Right ventricle myocardium inferior (tissue), 1 donor: ENCODE results near the gene THSD4. TPM values are rescaled to one million over a fixed set of nuclear protein-coding genes. Genes with fewer than 3 reads are reported as not detected.
A peak's percentile ranks its signal among the peaks of the same experiment; 100 is the strongest.

ENCODE experiments used
- ATAC-seq: fragments of 200-7000 bp; cut with Tn5 transposase; one replicate; pipeline ENCODE4 v1.9.1; 2020; ENCODE audit warnings: mild to moderate bottlenecking, moderate library complexity
- DNase-seq: peaks from one replicate; pipeline ENCODE4 v3.0.0; 2021; ENCODE audit errors: missing footprints
- intact Hi-C: fragments of 100-400 bp; cut with DNase I; formaldehyde crosslinking; loops from one replicate; pipeline ENCODE4 v1.11.0; 2022
- long read RNA-seq: library from polyadenylated mRNA; unstranded; transcript quantifications from one replicate; pipeline ENCODE4 v2.0.0, GENCODE V29; 2021
- total RNA-seq: library from RNA; stranded (reverse); fragmentation: NEBNext Ultra II Directional; extraction: Animal tissue kit (Norgen Biotek cat#: 25700); gene quantifications from one replicate; pipeline ENCODE4 v1.2.1, GENCODE V29; 2021
- donor health status: DM: no; HTN: yes; CAD: no; lungs with severe emphysema.

THSD4 gene
- total RNA-seq = 73.1 TPM
- long read RNA-seq, partial matches to known transcripts = 5 of 12 reads
- long read RNA-seq, other reads (novel, unspliced or antisense) = 7 of 12 reads

DNA sequence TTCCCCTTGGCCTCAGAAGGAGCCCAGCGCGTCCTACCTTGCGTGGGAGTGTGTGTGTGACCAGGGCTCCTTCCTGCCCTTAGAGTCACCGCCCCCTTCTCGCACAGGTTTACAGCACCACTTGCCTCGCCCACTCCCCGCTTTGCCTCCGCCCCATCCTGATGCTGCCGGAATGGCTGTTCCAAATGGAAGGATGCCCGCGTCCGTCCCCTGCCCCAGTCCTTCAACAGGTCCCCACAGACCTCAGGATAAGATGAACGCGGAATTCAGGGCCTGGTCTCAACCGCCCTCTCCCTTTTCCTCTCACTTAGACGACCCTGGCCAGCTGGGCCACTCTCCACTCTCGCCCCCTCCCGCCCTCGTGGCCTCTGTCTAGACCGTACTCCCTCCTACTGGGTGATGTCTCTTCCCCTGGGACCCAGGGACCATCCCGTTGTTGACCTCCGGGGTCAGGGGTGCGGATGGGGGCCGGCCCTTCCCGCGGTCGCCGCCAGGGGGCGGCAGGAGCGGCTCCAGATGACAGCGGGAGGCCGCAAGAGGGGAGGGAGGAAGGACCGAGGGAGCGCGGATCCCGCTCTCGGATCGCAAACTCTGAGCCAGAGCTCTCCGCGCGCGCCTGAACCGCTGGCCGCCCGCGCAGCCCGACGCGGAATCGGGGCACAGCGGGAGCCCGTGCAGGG lies at the start of gene THSD4:
THSD4 (plus strand) TSS at position 585 of the 680 bp plus-strand sequence.
- DNase-seq (peak; percentile 76), ATAC-seq (peak; percentile 64)
- intact Hi-C loops = loop anchor here (2.0 to 10.0 kb wide), 8 partner anchors 52 to 690 kb away; no protein-coding TSS in a partner anchor

- ATAC-seq (peak; percentile 78), DNase-seq (no peak)
- intact Hi-C loops = no loop called here
These were observed 48.3 kb upstream of the THSD4 start for GRCh38 chr15:71066983-71067382.

DNA sequence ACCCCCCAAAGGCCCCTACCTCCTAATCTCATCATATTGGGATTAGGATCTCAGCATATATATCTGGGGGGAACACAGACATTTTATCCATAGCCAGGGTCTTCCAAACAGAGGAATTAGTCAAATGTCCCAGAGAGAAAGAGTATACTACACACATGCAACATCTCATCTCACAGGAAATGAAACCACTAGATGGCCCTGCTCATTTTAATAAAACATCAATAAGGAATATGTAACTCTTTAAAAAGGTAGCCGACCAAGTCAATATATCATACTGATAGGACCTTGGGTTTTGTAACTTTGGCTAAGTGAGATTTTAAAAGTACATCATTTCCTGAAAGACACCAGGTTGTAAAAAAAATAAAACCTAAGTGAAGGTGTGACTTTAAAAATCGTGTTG lies 45.6 kb upstream of the THSD4 start:
- no peak for DNase-seq
- ATAC-seq = no peak
- intact Hi-C loops = no loop called here

DNA sequence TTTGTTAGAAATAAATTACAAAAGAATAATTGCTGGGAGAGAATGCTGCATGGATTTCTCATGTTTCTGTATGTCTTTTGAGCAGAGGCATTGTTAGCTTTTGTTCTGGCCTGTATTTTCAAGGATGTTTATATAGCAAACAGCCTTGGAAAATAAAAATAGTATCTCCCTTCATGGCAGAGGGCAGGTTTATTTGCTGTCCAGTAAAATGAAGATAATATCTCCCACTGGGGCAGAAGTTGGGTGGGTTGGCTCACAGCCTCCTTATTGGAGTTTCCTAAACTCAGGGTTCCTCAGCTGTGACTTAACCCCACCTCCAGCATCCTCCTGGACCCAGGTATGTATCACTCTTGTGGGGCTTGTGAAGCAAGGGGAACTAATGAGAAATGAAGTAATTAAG lies 43.7 kb upstream of the THSD4 start:
- ATAC-seq (no peak), DNase-seq (no peak)
- intact Hi-C loops = no loop called here

DNA sequence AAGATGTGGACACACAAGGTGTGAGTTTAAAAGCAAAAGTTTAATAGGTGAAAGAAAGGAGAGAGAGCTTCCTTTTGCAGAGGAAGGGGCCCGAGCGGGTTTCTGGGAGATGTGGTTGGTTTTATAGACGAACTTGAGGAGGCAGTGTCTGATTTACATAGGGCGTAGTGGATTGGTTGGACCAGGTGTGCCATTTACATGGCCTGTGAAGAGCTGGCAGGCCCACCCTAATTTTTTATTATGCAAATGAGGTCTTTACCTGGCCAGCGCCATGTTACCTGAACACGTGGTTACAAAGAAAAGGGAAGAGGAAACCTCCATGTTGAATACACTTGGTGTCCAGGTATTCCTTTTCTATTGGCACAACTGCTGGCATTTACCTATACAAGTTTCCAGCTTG lies 42.8 kb upstream of the THSD4 start:
- intact Hi-C loops = no loop called here
- ATAC-seq (no peak), DNase-seq (no peak)

- intact Hi-C loops = no loop called here
- DNase-seq = no peak
These were observed 36.6 kb upstream of the THSD4 start for GRCh38 chr15:71078506-71079207.

DNA sequence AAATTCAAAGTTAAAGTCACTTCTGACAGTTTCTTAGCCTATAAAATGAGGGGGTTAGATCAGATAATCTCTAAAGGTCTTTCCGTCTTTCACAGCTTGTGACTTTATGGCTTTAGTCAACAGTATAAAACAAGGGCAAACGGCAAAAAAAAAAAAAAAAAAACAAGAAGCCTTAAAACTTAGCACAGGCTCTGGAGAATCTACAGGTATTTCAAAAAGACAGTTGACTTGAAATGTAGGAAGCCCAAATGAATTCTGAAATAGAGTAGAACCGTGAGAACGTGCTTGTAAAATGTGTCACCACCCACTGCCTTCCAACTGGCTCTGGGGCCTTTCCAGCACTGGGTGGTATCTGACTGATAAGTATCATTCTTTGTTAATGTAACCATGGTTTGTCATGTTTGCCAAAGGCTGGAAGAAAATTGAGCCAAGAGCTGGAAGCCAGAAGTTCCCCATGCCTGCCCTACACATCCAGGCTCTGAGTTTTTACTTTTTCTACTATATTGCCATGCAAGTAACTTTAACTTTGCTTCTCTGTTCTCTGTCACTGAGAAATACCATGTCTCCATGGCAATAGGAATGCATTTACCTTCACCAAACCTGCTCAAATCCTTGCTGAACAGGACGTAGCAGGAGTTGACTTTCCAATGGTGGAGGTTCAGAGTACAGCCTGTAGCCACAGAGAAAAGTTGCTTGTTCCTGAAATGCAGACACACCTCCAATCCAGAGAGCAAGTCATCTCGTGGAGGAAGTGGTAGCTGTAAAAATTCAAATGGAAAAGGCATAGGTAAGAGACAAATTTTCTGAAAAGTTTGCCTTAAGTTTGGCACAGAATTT lies 35.8 kb upstream of the THSD4 start:
- ATAC-seq (peak; percentile 49), DNase-seq (no peak)
- intact Hi-C loops = no loop called here

More at GRCh38 chr15:71078506-71079207, 36.6 kb upstream of the THSD4 start:
- ATAC-seq = no peak

DNA sequence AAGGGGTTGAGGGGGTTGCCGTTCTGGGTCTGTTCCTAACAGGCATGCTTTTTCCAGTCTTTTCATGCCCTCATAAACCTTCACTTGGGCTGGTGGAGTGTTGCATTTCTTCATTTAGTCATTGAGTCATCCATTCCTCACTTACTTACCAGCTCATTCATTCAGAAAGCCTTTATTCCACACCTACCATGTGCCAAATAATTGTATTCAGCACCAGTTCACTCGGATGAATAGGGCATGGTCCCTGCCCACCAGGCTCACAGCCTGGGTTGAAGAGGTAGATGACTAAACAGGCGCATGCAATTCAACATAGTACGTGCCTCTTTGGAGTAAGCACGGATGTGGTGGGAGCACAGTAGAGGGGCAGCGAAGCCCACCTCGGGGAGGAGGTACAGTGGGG lies 35.1 kb upstream of the THSD4 start:
- ATAC-seq = no peak
- intact Hi-C loops = no loop called here

DNA sequence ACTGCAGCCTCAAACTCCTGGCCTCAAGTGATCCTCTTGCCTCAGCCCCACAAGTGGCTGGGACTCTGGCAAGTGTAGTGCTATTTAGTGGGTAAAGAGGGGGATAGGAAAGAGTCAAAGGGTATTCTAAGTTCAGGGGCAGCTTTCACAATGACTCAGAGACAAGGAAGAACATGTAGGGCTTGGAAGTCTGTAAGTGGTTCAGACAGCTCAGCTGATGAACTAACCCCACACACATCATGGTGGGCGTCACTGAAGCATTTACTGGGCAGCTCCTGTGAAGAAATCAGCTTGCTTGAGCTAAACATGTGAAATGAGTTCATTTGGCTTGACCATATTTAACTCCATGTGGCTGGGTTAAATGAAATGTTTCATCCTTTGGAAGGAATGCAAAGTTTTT lies 34.6 kb upstream of the THSD4 start:
- ATAC-seq (no peak), DNase-seq (no peak)
- intact Hi-C loops = no loop called here

More for the DNA sequence above, 35.1 kb upstream of the THSD4 start:
- DNase-seq = no peak

DNA sequence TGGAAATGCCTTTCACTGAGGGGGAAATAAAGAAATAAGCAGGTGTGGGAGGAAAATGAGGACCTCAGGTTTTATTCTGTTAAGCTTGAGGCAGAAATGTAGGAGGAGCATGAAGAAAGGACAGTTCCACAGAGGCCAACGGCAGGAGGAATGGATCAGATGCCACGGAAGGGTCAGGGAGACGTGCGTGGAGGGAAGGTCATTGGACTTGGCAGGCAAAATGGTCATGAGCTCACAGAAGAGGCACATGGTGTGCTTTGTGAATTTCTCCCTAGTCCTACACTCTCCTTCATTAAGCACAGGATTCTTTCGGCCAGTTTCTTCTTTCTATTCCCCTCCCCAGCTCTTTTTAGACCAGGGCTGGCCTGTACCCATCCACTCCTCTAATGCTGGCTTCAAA lies 32.5 kb upstream of the THSD4 start:
- intact Hi-C loops = no loop called here
- DNase-seq = no peak

GRCh38 chr15:71083349-71083748 lies 31.9 kb upstream of the THSD4 start:
- no peak for DNase-seq
- intact Hi-C loops = no loop called here
- peak; percentile 76 for ATAC-seq

More for the DNA sequence above, 32.5 kb upstream of the THSD4 start:
- ATAC-seq = peak; percentile 75

DNA sequence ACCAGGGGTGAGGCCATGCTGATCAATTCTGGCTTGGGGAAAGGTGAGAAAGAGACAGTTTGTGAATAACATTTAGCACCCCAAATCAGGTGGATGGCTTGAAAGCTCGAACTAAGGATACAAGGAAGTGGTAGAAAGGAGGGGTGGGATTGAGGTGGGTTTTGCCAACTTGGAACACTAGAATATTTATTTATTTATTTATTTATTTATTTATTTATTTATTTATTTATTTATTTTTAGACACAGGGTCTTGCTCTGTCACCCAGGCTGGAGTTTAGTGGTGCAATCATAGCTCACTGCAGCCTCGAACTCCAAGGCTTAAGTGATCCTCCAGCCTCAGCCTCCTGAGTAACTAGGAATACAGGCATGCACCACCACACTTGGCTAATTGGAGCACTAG lies 31.0 kb upstream of the THSD4 start:
- ATAC-seq = no peak
- intact Hi-C loops = no loop called here
- DNase-seq = no peak

DNA sequence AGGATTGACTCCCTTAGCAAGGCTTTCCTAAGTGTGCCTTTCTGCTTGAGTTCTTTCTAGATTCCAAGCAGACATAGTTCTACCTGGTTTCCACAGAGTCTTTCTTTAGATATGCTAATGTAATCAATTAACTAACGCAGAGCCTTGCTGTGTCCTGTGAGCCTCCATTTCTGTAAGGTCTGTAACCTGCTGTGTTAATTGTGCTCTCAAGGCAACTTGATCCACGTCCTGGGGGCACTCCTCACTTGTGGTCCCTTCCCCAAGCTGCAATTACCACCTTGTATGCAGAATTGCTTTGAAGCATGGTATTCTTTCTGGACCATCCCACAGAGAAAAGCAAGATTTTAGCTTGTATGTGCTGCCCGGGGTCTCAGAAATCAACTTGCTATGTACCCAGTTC lies 29.5 kb upstream of the THSD4 start:
- intact Hi-C loops = no loop called here
- DNase-seq (no peak), ATAC-seq (no peak)

DNA sequence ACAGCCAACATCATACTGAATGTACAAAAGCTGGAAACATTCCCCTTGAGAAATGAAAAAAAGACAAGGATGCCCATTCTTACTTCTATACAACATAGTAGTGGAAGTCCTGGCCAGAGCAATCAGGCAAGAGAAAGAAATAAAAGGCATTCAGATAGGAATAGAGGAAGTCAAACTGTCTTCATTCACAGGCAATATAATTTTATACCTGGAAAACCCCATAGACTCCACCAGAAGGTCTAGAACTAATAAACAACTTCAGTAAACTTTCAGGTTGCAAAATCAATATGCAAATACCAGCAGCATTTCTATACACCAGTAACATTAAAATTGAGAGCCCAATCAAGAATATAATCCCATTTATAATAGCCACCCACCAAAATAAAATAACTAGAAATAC lies 27.1 kb upstream of the THSD4 start:
- intact Hi-C loops = no loop called here
- ATAC-seq (no peak), DNase-seq (no peak)

DNA sequence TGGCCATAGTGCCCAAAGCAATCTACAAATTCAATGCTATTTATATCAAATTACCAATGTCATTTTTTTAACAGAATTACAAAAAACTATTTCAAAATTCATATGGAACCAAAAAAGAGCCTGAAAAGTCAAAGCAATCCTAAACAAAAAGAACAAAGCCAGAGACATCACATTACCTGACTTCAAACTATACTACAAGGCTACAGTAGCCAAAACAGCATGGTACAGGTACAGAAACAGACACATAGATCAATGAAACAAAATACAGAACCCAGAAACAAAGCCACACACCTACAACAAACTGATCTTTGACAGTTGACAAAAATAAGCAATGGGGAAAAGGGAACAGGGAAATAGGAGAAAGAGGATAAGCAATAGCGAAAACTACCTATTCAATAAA lies 26.6 kb upstream of the THSD4 start:
- DNase-seq (no peak), ATAC-seq (no peak)
- intact Hi-C loops = no loop called here

GRCh38 chr15:71089801-71090200 lies 25.5 kb upstream of the THSD4 start:
- intact Hi-C loops = no loop called here

DNA sequence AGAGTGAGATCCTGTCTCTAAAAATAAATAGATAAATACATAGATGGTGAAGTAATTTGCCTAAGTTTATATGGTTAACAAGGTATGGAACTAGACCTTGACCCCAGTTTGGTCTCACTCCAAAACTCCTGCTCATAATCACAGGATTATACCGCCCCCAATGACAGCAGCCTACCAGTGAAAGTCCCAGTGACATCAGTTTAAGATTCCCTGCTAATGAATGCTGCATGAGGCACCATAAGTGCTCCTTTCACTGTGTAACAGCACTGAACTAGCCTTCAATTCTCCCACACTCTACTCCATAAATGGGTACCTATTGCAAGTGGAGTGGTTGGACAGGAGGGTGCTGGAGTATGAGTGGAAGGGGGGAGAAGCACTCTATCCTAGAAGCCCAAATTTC lies 23.7 kb upstream of the THSD4 start:
- ATAC-seq (no peak), DNase-seq (no peak)
- intact Hi-C loops = no loop called here

More at GRCh38 chr15:71089801-71090200, 25.5 kb upstream of the THSD4 start:
- ATAC-seq (no peak), DNase-seq (no peak)

DNA sequence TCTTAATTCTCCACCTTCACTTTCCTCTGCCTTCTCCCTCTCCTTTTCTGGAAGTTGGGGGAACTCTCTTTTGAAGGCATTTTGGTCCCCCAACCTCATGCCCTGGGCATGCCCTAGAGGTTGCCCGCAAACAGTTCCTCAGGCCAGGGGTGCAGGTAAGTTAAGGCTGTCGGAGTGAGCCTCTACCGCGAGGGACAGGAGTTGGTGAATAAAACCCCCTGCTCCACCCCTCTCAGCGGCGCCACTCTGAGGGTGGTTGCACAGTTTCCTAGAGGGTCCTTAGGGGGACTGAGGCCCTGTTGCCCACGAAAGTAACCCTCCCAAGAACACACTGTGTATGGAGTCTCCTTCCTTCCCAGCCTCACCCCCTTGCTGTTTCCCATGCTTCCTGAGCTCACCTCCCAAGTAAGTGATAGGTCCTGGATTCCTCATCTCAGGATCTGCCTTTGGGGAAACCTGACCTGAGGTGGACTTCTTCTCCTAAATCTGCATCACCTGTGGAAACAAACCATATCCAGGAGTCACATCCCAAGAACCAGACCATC lies 23.1 kb upstream of the THSD4 start:
- ATAC-seq (no peak), DNase-seq (no peak)
- intact Hi-C loops = no loop called here
